Stimulated activated CD8-positive, alpha-beta memory T cell treated with anti-CD3 and anti-CD28 coated beads, Interleukin-4, amount 100 ng/mL, for 4 hours (primary cell): ENCODE data around the gene SHD.

Source experiments
- DNase-seq, 2 donors: peaks; one replicate each; pipeline ENCODE4 v3.0.0-alpha.2; 2020; ENCODE audit warnings: low read depth in 2 of 2, low spot score in 1 of 2

SHD gene

GRCh38 chr19:4326215-4326836 is 47.3 kb downstream of the SHD start:
- no peak for DNase-seq

DNA sequence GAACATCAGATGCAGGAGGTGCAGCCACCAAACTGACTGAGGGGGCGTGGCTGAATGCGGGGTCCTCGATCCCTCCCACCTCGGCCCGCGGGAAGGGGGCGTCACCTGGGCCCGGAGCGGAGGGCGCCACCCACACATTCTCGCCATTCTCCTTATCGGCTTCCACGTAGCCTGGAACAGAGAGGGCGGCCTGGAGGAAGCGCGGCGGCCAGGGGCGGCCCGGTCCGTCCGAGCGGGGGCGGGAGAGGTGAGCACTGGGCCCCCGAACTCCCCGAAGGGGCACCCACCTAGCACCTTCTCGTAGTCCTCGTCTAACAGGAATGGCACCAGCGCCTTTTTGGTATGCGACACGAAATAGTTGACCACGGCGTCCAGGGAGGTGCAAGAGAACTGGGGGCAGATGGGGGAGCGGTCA is 47.8 kb downstream of the SHD start:
- DNase-seq, result no peak

- peak; percentile 41 to 49 for DNase-seq
Measured at GRCh38 chr19:4327252-4327876, 48.3 kb downstream of the SHD start.

- no peak for DNase-seq
Measured at GRCh38 chr19:4327877-4328242, 48.8 kb downstream of the SHD start.

GRCh38 chr19:4328243-4328990 is 49.4 kb downstream of the SHD start:
- DNase-seq, result peak; percentile 94 to 97

DNA sequence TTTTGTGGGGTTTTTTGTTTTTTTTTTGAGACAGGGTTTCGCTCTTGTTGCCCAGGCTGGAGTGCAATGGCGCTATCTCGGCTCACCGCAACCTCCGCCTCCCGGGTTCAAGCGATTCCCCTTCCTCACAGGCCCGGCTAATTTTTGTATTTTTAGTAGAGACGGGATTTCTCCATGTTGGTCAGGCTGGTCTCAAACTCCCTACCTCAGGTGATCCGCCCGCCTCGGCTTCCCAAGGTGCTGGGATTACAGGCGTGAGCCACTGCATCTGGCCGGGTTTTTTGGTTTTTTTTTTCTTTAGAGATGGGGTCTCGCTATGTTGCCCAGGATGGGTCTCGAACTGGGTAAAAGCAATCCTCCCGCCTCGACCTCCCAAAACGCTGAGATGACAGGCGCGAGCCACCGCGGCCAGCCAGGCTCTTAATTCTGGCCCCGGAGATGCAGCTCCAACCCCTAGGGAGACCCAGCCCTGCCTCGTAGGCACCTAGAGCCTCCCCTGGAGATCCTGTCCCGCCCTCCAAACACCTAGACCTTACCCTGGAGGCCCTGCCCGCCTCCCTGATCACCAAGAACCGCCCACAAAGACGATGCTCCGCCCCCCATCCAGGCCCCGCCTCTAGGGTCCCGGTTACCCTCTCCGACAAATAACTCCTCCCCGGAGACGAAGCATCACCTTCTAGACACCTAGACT is 50.1 kb downstream of the SHD start:
- peak in 1 of 2 donors; percentile 32 for DNase-seq

DNA sequence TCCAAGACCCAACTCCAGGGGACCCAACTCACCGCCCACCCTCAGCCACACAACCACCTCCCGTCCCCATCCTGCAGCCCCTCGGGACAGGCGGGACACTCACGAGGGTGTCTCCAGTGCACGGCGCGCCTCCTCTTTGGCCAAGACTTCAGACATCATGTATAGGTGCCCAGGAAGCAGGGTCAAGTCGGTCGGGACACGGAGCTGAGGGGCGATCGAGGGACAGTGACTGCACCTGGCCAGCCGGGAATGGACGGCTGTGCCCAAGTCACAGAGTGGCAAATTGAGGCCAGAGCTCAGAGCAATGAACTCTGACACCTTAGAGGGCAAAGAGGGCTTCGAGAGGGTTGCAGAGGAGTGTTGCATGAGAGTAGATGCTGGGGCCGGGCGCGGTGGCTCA is 50.8 kb downstream of the SHD start:
- no peak for DNase-seq

DNA sequence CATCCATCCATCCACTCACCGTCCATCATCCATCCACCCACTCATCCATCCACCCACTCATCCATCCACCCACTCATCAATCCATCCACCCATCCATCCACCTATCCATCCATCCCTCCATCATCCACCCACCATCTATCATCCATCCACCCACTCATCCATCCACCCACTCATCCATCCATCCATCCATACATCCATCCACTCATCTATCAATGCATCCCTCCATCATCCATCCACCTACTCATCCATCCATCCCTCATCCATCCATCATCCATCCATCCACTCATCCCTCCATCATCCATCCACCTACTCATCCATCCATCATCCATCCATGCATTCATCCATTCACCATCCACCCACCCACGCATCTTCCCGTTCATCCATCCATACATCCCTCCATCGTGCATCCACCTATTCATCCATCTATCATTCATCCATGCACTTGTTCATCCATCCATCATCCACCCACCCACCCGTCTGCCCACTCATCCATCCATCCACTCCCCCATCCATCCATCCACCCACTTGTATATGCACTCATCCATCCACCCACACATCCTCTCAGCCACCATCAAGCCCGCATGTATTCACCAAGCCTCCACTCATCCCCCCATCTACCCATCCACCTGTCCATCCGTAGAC is 56.0 kb downstream of the SHD start:
- no peak for DNase-seq

GRCh38 chr19:4337906-4338440 is 58.9 kb downstream of the SHD start:
- no peak for DNase-seq

GRCh38 chr19:4338441-4339355 is 59.6 kb downstream of the SHD start, which contains the start of gene STAP2:
Gene STAP2, minus strand, starts transcription at chr19:4338827. Its CDS starts 74 bp downstream, at chr19:4338753.
- DNase-seq, result no peak
